ENCODE results near the gene CEP126.

The CEP126 gene

GRCh38 chr11:102036757-102037156 is 121.9 kb downstream of the CEP126 start:
- Histone ChIP-seq H3K4me1 (no peaks in the 10 kb centered on the region), H3K27me3 (no peaks in the 10 kb centered on the region), H3K4me3 (ENCODE audit: low read depth, low read length) (no peak overlapping the region), H3K36me3 (no peaks in the 10 kb centered on the region), H3K9me3 (no peaks in the 10 kb centered on the region)
- TF ChIP-seq CTCF (IDR thresholded peaks at IDR 0.05; ENCODE audit: low read depth, low read length), result no peak
- DNase-seq, result no peak

DNA sequence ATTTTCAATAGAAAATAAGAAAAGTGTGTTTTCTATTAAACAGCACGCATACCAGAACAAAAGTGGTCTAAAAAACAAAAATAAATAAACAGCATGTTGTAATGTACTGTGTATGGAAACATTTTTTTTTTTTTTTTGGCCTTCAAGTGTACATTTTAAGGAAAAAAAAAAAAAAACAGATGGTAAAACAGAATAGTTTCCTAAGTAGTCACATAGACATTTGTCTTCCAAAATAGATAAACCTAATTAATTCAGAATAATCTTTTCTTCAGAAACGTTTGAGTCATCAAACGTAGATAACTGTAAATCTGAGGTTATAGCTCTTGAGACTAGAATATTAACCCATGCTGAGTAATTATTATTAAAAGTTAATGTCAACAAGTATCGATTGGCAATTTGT is 132.0 kb downstream of the CEP126 start:
- H3K4me1 ChIP-seq, result no peaks in the 10 kb centered on the region
- TF ChIP-seq CTCF (IDR thresholded peaks at IDR 0.05; ENCODE audit: low read depth, low read length), result no peak
- H3K4me3 ChIP-seq (ENCODE audit: low read depth, low read length), result peak overlapping the region; percentile 81

GRCh38 chr11:102047305-102047924 is 132.6 kb downstream of the CEP126 start, which contains the start of gene CFAP300:
TSS of gene CFAP300 (plus strand) at chr11:102047437. CDS start at chr11:102047471, 34 bp downstream.
- H3K9me3 ChIP-seq, result no peaks in the 10 kb centered on the region
- H3K27me3 ChIP-seq, result no peaks in the 10 kb centered on the region
- no peaks in the 10 kb centered on the region for H3K36me3 ChIP-seq
- peak within 1 kb of the TSS; percentile 81 for H3K4me3 ChIP-seq (ENCODE audit: low read depth, low read length)
- DNase-seq, result peak; percentile 96
- H3K4me1 ChIP-seq, result no peaks in the 10 kb centered on the region
- TF ChIP-seq CTCF (IDR thresholded peaks at IDR 0.05; ENCODE audit: low read depth, low read length), result no peak

More for the DNA sequence above, 132.0 kb downstream of the CEP126 start:
- DNase-seq, result no peak
- no peaks in the 10 kb centered on the region for H3K9me3 ChIP-seq
- no peaks in the 10 kb centered on the region for H3K36me3 ChIP-seq
- no peaks in the 10 kb centered on the region for H3K27me3 ChIP-seq

Data from BE2C (cell line).